HG02678 (cell line): ENCODE results near the gene CLCF1.
A peak's percentile ranks its signal among the peaks of the same experiment; 100 is the strongest.
"Not testable (repeated sequence)": the region's sequence is repeated elsewhere in the genome, so short reads cannot be mapped to it uniquely, and the experiment has no call there.

Experiments used
- ATAC-seq: cut with Tn5 transposase; IDR thresholded peaks from one replicate; pipeline ENCODE4 v1.9.1; 2021; ENCODE audit warnings: mild to moderate bottlenecking, moderate library complexity; ENCODE audit not compliant: unreplicated experiment

CLCF1 gene

GRCh38 chr11:67409261-67409666 is 35.9 kb upstream of the CLCF1 start:
- peak; percentile 61 for ATAC-seq

- ATAC-seq = no peak
These were observed 35.2 kb upstream of the CLCF1 start for GRCh38 chr11:67408437-67409200.

- no peak for ATAC-seq
These were observed 34.3 kb upstream of the CLCF1 start for GRCh38 chr11:67407688-67408163.

- ATAC-seq = no peak
These were observed 33.7 kb upstream of the CLCF1 start for GRCh38 chr11:67406969-67407687.

- ATAC-seq = no peak
These were observed 33.1 kb upstream of the CLCF1 start for GRCh38 chr11:67406420-67406968.

GRCh38 chr11:67405688-67406339 is 32.4 kb upstream of the CLCF1 start:
- ATAC-seq = no peak

GRCh38 chr11:67405196-67405567 is 31.8 kb upstream of the CLCF1 start:
- no peak for ATAC-seq

- no peak for ATAC-seq
These were observed 31.3 kb upstream of the CLCF1 start for GRCh38 chr11:67404515-67405195.

- not testable (repeated sequence) for ATAC-seq
These were observed 29.7 kb upstream of the CLCF1 start for GRCh38 chr11:67403085-67403484.

GRCh38 chr11:67402192-67402839 is 28.9 kb upstream of the CLCF1 start:
- not testable (repeated sequence) for ATAC-seq

- ATAC-seq = peak; percentile 71
These were observed 28.2 kb upstream of the CLCF1 start, which contains the start of gene PPP1CA for GRCh38 chr11:67401495-67402191. Gene PPP1CA, minus strand, starts transcription at chr11:67401858. Its CDS starts 76 bp downstream, at chr11:67401782.

- no peak for ATAC-seq
These were observed 27.6 kb upstream of the CLCF1 start for GRCh38 chr11:67400942-67401494.

- ATAC-seq = no peak
These were observed 27.0 kb upstream of the CLCF1 start for GRCh38 chr11:67400251-67400941.

- ATAC-seq = no peak
These were observed 25.5 kb upstream of the CLCF1 start for GRCh38 chr11:67398661-67399563.

GRCh38 chr11:67397986-67398660 is 24.7 kb upstream of the CLCF1 start:
- no peak for ATAC-seq

- ATAC-seq = no peak
These were observed 24.1 kb upstream of the CLCF1 start for GRCh38 chr11:67397536-67397935.
